IMR-90 (cell line): Measurements from ENCODE around the gene ADGRB3. TPM values are rescaled to one million over a fixed set of nuclear protein-coding genes. Genes with fewer than 3 reads are reported as not detected.

Source experiments
- ATAC-seq: fragments of 200-7000 bp; cut with Tn5 transposase; 2 replicates; pipeline ENCODE4 v1.9.1; 2020; ENCODE audit warnings: low read depth, mild to moderate bottlenecking, moderate library complexity
- BruUV-seq: library from RNA; stranded (reverse); fragments of 400-500 nt; replicated peaks from 2 replicates; lab custom pipeline; 2021; lab: Mats Ljungman, UMichigan
- CTCF ChIA-PET: fragments of 300-600 bp; formaldehyde crosslinking; extraction: SDS; loops from one replicate; lab custom pipeline; 2021; ENCODE audit warnings: antibody characterized with exemption; lab: Yijun Ruan, JAX
- POLR2A ChIA-PET: fragments of 300-600 bp; sonication (Branson Sonifier 250); formaldehyde crosslinking; loops from one replicate; lab custom pipeline; 2022; ENCODE audit warnings: antibody characterized with exemption; ENCODE audit not compliant: unreplicated experiment; lab: Charles Lee
- DNase-seq: peaks from one replicate; pipeline ENCODE4 v3.0.0; 2013
- H2AFZ ChIP-seq: replicated peaks from 2 replicates; pipeline ENCODE3; 2013; ENCODE audit warnings: low read length, mild to moderate bottlenecking; ENCODE audit not compliant: poor library complexity
- H2AK5ac ChIP-seq: 2 replicates; pipeline ENCODE4 v1.6.1; 2013; ENCODE audit warnings: low read depth, low read length, inconsistent platforms
- H2AK9ac ChIP-seq: replicated peaks from 2 replicates; pipeline ENCODE3; 2013; ENCODE audit warnings: mild to moderate bottlenecking, low read depth, low read length, moderate library complexity; ENCODE audit not compliant: poor library complexity
- H2BK120ac ChIP-seq: 2 replicates; pipeline ENCODE4 v1.6.1; 2013; ENCODE audit warnings: low read depth, low read length, inconsistent platforms
- H2BK15ac ChIP-seq: 3 replicates; pipeline ENCODE4 v1.6.1; 2013; ENCODE audit warnings: low read depth, low read length, inconsistent platforms
- H2BK20ac ChIP-seq: 2 replicates; pipeline ENCODE4 v1.6.1; 2013; ENCODE audit warnings: low read depth, mild to moderate bottlenecking, inconsistent platforms, low read length, moderate library complexity
- H2BK5ac ChIP-seq: 2 replicates; pipeline ENCODE4 v1.6.1; 2013; ENCODE audit warnings: mild to moderate bottlenecking, low read depth, low read length, inconsistent platforms; ENCODE audit not compliant: poor library complexity, severe bottlenecking
- H3K14ac ChIP-seq: replicated peaks from 2 replicates; pipeline ENCODE4 v1.6.1; 2013; ENCODE audit warnings: low read depth, low read length, inconsistent platforms
- H3K18ac ChIP-seq: 2 replicates; pipeline ENCODE4 v1.6.1; 2013; ENCODE audit warnings: low read depth, low read length, control low read depth
- H3K23ac ChIP-seq: 2 replicates; pipeline ENCODE4 v1.6.1; 2013; ENCODE audit warnings: low read depth, low read length, inconsistent platforms
- H3K27ac ChIP-seq: 2 replicates; pipeline ENCODE4 v1.5.1; 2013; ENCODE audit warnings: mild to moderate bottlenecking, control low read depth, low read length; ENCODE audit not compliant: insufficient read depth
- H3K27me3 ChIP-seq: 2 replicates; pipeline ENCODE4 v1.6.1; 2013; ENCODE audit warnings: low read length; ENCODE audit not compliant: control insufficient read depth, insufficient read depth
- H3K36me3 ChIP-seq: 2 replicates; pipeline ENCODE4 v1.6.1; 2013; ENCODE audit warnings: low read length, mixed read lengths; ENCODE audit not compliant: control insufficient read depth, insufficient read depth
- H3K4ac ChIP-seq: 2 replicates; pipeline ENCODE4 v1.6.1; 2013; ENCODE audit warnings: low read depth, low read length, inconsistent platforms
- H3K4me1 ChIP-seq: 2 replicates; pipeline ENCODE4 v1.6.1; 2013; ENCODE audit warnings: low read length, mixed read lengths; ENCODE audit not compliant: control insufficient read depth, insufficient read depth
- H3K4me2 ChIP-seq: 2 replicates; pipeline ENCODE4 v1.6.1; 2013; ENCODE audit warnings: low read depth, mild to moderate bottlenecking, control low read depth, low read length, moderate library complexity
- H3K4me3 ChIP-seq: 2 replicates; pipeline ENCODE4 v1.5.1; 2013; ENCODE audit warnings: low read depth, mild to moderate bottlenecking, control low read depth, low read length, moderate library complexity; ENCODE audit not compliant: insufficient read depth
- H3K56ac ChIP-seq: 2 replicates; pipeline ENCODE4 v1.6.1; 2013; ENCODE audit warnings: low read length, inconsistent platforms; ENCODE audit not compliant: insufficient read depth; ENCODE audit errors: extremely low read depth
- H3K79me1 ChIP-seq, 2 experiments: 2 replicates each; pipeline ENCODE4 v1.6.1; 2013; ENCODE audit warnings: low read length in 2 of 2, inconsistent platforms in 1 of 2, low read depth in 1 of 2
- H3K9ac ChIP-seq: 2 replicates; pipeline ENCODE4 v1.6.1; 2013; ENCODE audit warnings: low read depth, low read length, control low read depth
- H3K9me1 ChIP-seq: 2 replicates; pipeline ENCODE4 v1.6.1; 2013; ENCODE audit warnings: low read length, inconsistent platforms; ENCODE audit not compliant: insufficient read depth
- H3K9me3 ChIP-seq: 2 replicates; pipeline ENCODE4 v1.6.1; 2013; ENCODE audit warnings: low read length; ENCODE audit not compliant: control insufficient read depth, insufficient read depth
- H4K20me1 ChIP-seq: 2 replicates; pipeline ENCODE4 v1.6.1; 2013; ENCODE audit warnings: low read length, inconsistent platforms; ENCODE audit not compliant: insufficient read depth
- H4K5ac ChIP-seq: 2 replicates; pipeline ENCODE4 v1.6.1; 2013; ENCODE audit warnings: mild to moderate bottlenecking, low read depth, low read length, control low read depth
- H4K8ac ChIP-seq, 2 experiments: 2 replicates each; pipeline ENCODE4 v1.6.1; 2013; ENCODE audit warnings: low read depth in 2 of 2, low read length in 2 of 2, control low read depth in 1 of 2, inconsistent platforms in 1 of 2
- H4K91ac ChIP-seq: 2 replicates; pipeline ENCODE4 v1.6.1; 2013; ENCODE audit warnings: low read depth, low read length, inconsistent platforms; ENCODE audit not compliant: insufficient read depth
- BHLHE40 ChIP-seq: fragments of 150-350 bp; IDR thresholded peaks from 2 replicates; pipeline ENCODE4 v1.6.1; 2016; ENCODE audit warnings: mild to moderate bottlenecking, low read depth, low read length
- CEBPB ChIP-seq: IDR thresholded peaks from 2 replicates; pipeline ENCODE4 v1.6.1; 2012; ENCODE audit warnings: low read depth, low read length, improper control_type of control experiment
- CHD1 ChIP-seq: IDR thresholded peaks from 2 replicates; pipeline ENCODE4 v1.6.1; 2012; ENCODE audit warnings: low read depth, low read length, improper control_type of control experiment
- CTCF ChIP-seq: conservative IDR thresholded peaks from 2 replicates; pipeline ENCODE4 v1.5.1; 2012; ENCODE audit warnings: mild to moderate bottlenecking, low read depth, low read length, improper control_type of control experiment
- FOS ChIP-seq: fragments of 150-350 bp; IDR thresholded peaks from 2 replicates; pipeline ENCODE4 v1.6.1; 2016; ENCODE audit warnings: low read depth, low read length
- MAFK ChIP-seq: IDR thresholded peaks from 2 replicates; pipeline ENCODE4 v1.6.1; 2012; ENCODE audit warnings: low read depth, low read length, improper control_type of control experiment
- MAZ ChIP-seq: IDR thresholded peaks from 2 replicates; pipeline ENCODE4 v1.6.1; 2012; ENCODE audit warnings: low read depth, mild to moderate bottlenecking, low read length, improper control_type of control experiment, moderate library complexity, borderline replicate concordance
- MXI1 ChIP-seq: IDR thresholded peaks from 2 replicates; pipeline ENCODE4 v1.6.1; 2012; ENCODE audit warnings: low read depth, mild to moderate bottlenecking, low read length, moderate library complexity, borderline replicate concordance
- NFE2L2 ChIP-seq: fragments of 150-350 bp; IDR thresholded peaks from 2 replicates; pipeline ENCODE4 v1.6.1; 2016; ENCODE audit warnings: low read depth, mild to moderate bottlenecking, low read length
- POLR2A ChIP-seq: IDR thresholded peaks from 2 replicates; pipeline ENCODE4 v1.6.1; 2012; ENCODE audit warnings: mild to moderate bottlenecking, low read depth, low read length
- RAD21 ChIP-seq: IDR thresholded peaks from 2 replicates; pipeline ENCODE4 v1.6.1; 2012; ENCODE audit warnings: low read length, improper control_type of control experiment
- RCOR1 ChIP-seq: IDR thresholded peaks from 2 replicates; pipeline ENCODE4 v1.6.1; 2012; ENCODE audit warnings: mild to moderate bottlenecking, low read length, improper control_type of control experiment; ENCODE audit not compliant: insufficient replicate concordance
- RFX5 ChIP-seq: IDR thresholded peaks from 2 replicates; pipeline ENCODE4 v1.8.0; 2012; ENCODE audit warnings: low read depth, mild to moderate bottlenecking, low read length, moderate library complexity
- SMC3 ChIP-seq: fragments of 150-350 bp; IDR thresholded peaks from 2 replicates; pipeline ENCODE4 v1.6.1; 2016; ENCODE audit warnings: low read depth, mild to moderate bottlenecking, antibody characterized with exemption, low read length, moderate library complexity
- WGBS, 2 experiments: methylation state at CpG; one replicate each; pipeline versions ENCODE4 v1.1.5 to v1.1.7; 2013; ENCODE audit warnings: missing lambda C conversion rate in 2 of 2; ENCODE audit not compliant: insufficient read length in 1 of 2; ENCODE audit errors: extremely low coverage in 2 of 2; 5-methylcytosine and 5-hydroxymethylcytosine counted together
- dilution Hi-C: fragments of 300-500 bp; cut with HindIII; formaldehyde crosslinking; loops from one replicate; pipeline ENCODE4 v1.14.3; 2018; ENCODE audit warnings: low sequenced_read_pairs; ENCODE audit not compliant: unreplicated experiment
- in situ Hi-C: fragments of 300-500 bp; cut with MboI; formaldehyde crosslinking; loops from 3 replicates; pipeline ENCODE4 v1.14.3; 2019; ENCODE audit warnings: low sequenced_read_pairs, inconsistent platforms, mixed read lengths
- intact Hi-C: fragments of 100-400 bp; cut with micrococcal nuclease; formaldehyde crosslinking; loops from 2 replicates; pipeline ENCODE4 v1.10.0; 2022
- polyA plus RNA-seq, 3 experiments: library from polyadenylated mRNA; depleted of rRNA; stranded (reverse); fragments of >200 nt; gene quantifications; 2 replicates each; pipeline ENCODE4 v1.2.3, GENCODE V29; 2012; ENCODE audit warnings: low replicate concordance in 1 of 3
- total RNA-seq: library from RNA; depleted of rRNA; stranded (reverse); fragments of >200 nt; gene quantifications from 2 replicates; pipeline ENCODE4 v1.2.3, GENCODE V29; 2012
- TF ChIP-seq, protein P1 (sequence below): fragments of 150-350 bp; IDR thresholded peaks from 2 replicates; pipeline ENCODE4 v1.6.1; 2017; ENCODE audit warnings: mild to moderate bottlenecking, antibody characterized with exemption, low read length, low read depth
- TF ChIP-seq, protein P2 (sequence below): fragments of 150-350 bp; IDR thresholded peaks from 2 replicates; pipeline ENCODE4 v1.6.1; 2016; ENCODE audit warnings: low read depth, mild to moderate bottlenecking, low read length, moderate library complexity, borderline replicate concordance

ADGRB3 gene
- total and polyA plus RNA-seq, 2 of the 4 experiments (the other 2 are of a cell fraction) = not detected

DNA sequence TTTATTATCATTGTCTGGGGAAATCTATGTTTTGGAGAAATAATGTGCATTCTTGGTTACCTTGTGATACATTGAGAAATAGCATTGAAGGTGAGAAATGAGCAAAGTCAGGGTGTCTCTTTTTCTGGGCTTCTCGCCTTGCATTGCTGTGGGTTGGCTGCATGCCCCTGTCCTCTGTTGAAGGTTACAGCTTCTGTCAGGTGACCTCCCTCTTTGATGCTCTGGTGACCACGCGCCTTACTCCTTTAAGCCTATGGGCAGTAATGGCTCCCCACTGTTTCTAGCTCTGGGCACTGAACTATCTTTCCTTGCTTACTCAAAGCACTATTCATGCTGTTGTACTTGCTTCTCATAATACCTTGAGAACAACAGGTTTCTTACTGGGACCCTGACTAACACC, 14.6 kb downstream of the ADGRB3 start:
- no peak overlapping the region for H2AK9ac ChIP-seq
- no TSS peak for BruUV-seq
- H3K4me1 ChIP-seq = no peaks in the 10 kb centered on the region
- no peak overlapping the region for H3K23ac ChIP-seq
- intact Hi-C loops = no loop called here
- no peak for ATAC-seq
- no peak overlapping the region for H3K56ac ChIP-seq
- H3K27me3 ChIP-seq = no peaks in the 10 kb centered on the region
- H2BK120ac ChIP-seq = no peak overlapping the region
- no peak overlapping the region for H3K27ac ChIP-seq
- H2BK5ac ChIP-seq = no peak overlapping the region
- dilution Hi-C loops = no loop called here
- H3K36me3 ChIP-seq = no peaks in the 10 kb centered on the region
- no peak overlapping the region for H3K18ac ChIP-seq
- no peaks in the 10 kb centered on the region for H3K9me3 ChIP-seq
- H2AK5ac ChIP-seq = no peak overlapping the region
- no peak overlapping the region for H4K8ac ChIP-seq
- H3K9me1 ChIP-seq = no peaks in the 10 kb centered on the region
- H4K20me1 ChIP-seq = no peaks in the 10 kb centered on the region
- no peak overlapping the region for H3K4me3 ChIP-seq
- no peak overlapping the region for H3K9ac ChIP-seq
- POLR2A ChIA-PET = no interaction called here
- H2BK20ac ChIP-seq = no peak overlapping the region
- H4K5ac ChIP-seq = no peak overlapping the region
- TF ChIP-seq POLR2A (no peak), RCOR1 (no peak), RFX5 (no peak), FOS (no peak), RAD21 (no peak), NFE2L2 (no peak), CEBPB (no peak), MAZ (no peak), MXI1 (no peak), CTCF (no peak), CHD1 (no peak), BHLHE40 (no peak), MAFK (no peak), SMC3 (no peak)
- TF ChIP-seq, protein P1, sequence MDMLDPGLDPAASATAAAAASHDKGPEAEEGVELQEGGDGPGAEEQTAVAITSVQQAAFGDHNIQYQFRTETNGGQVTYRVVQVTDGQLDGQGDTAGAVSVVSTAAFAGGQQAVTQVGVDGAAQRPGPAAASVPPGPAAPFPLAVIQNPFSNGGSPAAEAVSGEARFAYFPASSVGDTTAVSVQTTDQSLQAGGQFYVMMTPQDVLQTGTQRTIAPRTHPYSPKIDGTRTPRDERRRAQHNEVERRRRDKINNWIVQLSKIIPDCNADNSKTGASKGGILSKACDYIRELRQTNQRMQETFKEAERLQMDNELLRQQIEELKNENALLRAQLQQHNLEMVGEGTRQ = no peak
- TF ChIP-seq, protein P2, sequence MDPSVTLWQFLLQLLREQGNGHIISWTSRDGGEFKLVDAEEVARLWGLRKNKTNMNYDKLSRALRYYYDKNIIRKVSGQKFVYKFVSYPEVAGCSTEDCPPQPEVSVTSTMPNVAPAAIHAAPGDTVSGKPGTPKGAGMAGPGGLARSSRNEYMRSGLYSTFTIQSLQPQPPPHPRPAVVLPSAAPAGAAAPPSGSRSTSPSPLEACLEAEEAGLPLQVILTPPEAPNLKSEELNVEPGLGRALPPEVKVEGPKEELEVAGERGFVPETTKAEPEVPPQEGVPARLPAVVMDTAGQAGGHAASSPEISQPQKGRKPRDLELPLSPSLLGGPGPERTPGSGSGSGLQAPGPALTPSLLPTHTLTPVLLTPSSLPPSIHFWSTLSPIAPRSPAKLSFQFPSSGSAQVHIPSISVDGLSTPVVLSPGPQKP = no peak
- H3K79me1 ChIP-seq = no peaks in the 10 kb centered on the region
- no peak overlapping the region for H3K14ac ChIP-seq
- H4K91ac ChIP-seq = no peak overlapping the region
- CTCF ChIA-PET = no interaction called here
- H2AFZ ChIP-seq = no peak overlapping the region
- no peak overlapping the region for H3K4me2 ChIP-seq
- WGBS, 2 experiments = 80% methylated on average over 1 of the region's 3 CpGs; no CpG with 5 or more reads in 1 of the 2 experiments
- no peak for DNase-seq
- H3K4ac ChIP-seq = no peak overlapping the region
- in situ Hi-C loops = loop anchor here (25.0 kb wide), 1 partner anchor 313 kb away; no protein-coding TSS in a partner anchor
- H2BK15ac ChIP-seq = no peak overlapping the region
